GM18861 (cell line): ENCODE results near the gene SPATC1L.
"Not testable (repeated sequence)": the region's sequence is repeated elsewhere in the genome, so short reads cannot be mapped to it uniquely, and the experiment has no call there.

Experiments
- ATAC-seq: cut with Tn5 transposase; IDR thresholded peaks from one replicate; pipeline ENCODE4 v1.9.1; 2021; ENCODE audit not compliant: unreplicated experiment

SPATC1L gene

GRCh38 chr21:46200877-46201803, 16.9 kb upstream of the SPATC1L start:
- not testable (repeated sequence) for ATAC-seq

GRCh38 chr21:46199436-46200373, 15.4 kb upstream of the SPATC1L start:
- no peak for ATAC-seq

- ATAC-seq, result no peak
Observed at GRCh38 chr21:46196733-46197132, 12.5 kb upstream of the SPATC1L start.

GRCh38 chr21:46195595-46196195, 11.4 kb upstream of the SPATC1L start:
- ATAC-seq, result no peak

GRCh38 chr21:46194374-46195334, 10.4 kb upstream of the SPATC1L start:
- no peak for ATAC-seq

GRCh38 chr21:46193829-46194373, 9.6 kb upstream of the SPATC1L start:
- no peak for ATAC-seq

GRCh38 chr21:46191686-46192575, 7.7 kb upstream of the SPATC1L start:
- no peak for ATAC-seq

GRCh38 chr21:46191257-46191685, 7.0 kb upstream of the SPATC1L start:
- no peak for ATAC-seq

- no peak for ATAC-seq
Observed at GRCh38 chr21:46190491-46191131, 6.4 kb upstream of the SPATC1L start.

- ATAC-seq, result no peak
Observed at GRCh38 chr21:46189959-46190490, 5.8 kb upstream of the SPATC1L start.

- no peak for ATAC-seq
Observed at GRCh38 chr21:46189213-46189958, 5.1 kb upstream of the SPATC1L start.

GRCh38 chr21:46188226-46189212, 4.3 kb upstream of the SPATC1L start:
- ATAC-seq, result no peak

GRCh38 chr21:46187814-46188213, 3.6 kb upstream of the SPATC1L start:
- no peak for ATAC-seq

GRCh38 chr21:46187261-46187660, 3.0 kb upstream of the SPATC1L start:
- no peak for ATAC-seq

GRCh38 chr21:46185716-46186115, 1.5 kb upstream of the SPATC1L start:
- ATAC-seq, result no peak
